ENCODE measurements around the gene EHMT1. TPM values are rescaled to one million over a fixed set of nuclear protein-coding genes. Genes with fewer than 3 reads are reported as not detected.
A peak's percentile ranks its signal among the peaks of the same experiment; 100 is the strongest.

EHMT1 gene
- total RNA-seq, 1 donor from 2014 or later = 64.5 TPM

DNA sequence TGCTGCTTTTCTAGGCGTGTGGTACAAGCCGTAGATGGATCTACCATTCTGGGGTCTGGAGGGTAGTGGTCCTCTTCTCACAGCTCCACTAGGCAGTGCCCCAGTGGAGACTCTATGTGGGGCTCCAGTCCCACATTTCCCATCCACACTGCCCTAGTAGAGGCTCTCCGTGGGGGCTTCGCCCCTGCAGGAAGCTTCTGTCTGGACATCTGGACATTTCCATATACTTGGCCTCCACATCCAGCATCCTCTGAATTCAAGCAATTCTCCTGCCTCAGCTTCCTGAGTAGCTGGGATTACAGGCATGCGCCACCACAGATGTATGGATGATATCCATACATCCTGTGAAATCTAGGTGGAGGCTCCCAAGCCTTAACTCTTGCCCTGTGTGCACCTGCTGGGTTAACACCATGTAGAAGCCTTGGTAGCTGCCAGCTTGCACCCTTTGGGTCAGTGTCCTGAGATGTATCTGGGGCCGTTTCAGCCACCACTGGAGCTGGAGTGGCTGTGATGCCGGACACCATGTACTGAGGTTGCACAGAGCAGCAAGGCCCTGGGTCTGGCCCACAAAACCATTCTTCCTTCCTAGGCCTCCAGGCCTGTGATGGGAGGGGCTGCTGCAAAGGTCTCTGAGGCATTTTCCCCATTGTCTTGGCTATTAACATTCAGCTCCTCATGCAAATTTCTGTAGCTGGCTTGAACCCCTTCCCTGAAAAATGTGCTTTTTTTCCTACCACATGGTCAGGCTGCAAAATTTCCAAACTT lies 84.0 kb downstream of the EHMT1 start:
- peaks cover 16% of the 10 kb centered on the region for H3K36me3 Mint-ChIP-seq (ENCODE audit: low read depth, unreplicated experiment)
- Histone ChIP-seq H3K4me3 (ENCODE audit: insufficient read depth, low read depth, low read length) (no peak overlapping the region), H3K9me3 (ENCODE audit: insufficient read depth, low read depth, low read length) (peaks cover 9% of the 10 kb centered on the region), H3K79me2 (ENCODE audit: insufficient read depth, low read length) (peaks cover 91% of the 10 kb centered on the region), H3K9ac (ENCODE audit: low read length) (no peak overlapping the region), H3K4me2 (ENCODE audit: low read length) (no peak overlapping the region), H3K27me3 (ENCODE audit: insufficient read depth, low read length) (no peaks in the 10 kb centered on the region), H3K4me1 (ENCODE audit: insufficient read depth, low read length) (no peaks in the 10 kb centered on the region), H3K36me3 (ENCODE audit: insufficient read depth, low read length) (no peaks in the 10 kb centered on the region), H4K20me1 (ENCODE audit: insufficient read depth, low read length) (peaks cover 84% of the 10 kb centered on the region), H2AFZ (ENCODE audit: low read depth, low read length) (no peak overlapping the region), H3K27ac (ENCODE audit: low read depth, low read length) (no peak overlapping the region)
- peaks cover 8% of the 10 kb centered on the region for H3K4me1 Mint-ChIP-seq (ENCODE audit: low read depth, unreplicated experiment)
- H3K27me3 Mint-ChIP-seq (ENCODE audit: low read depth, unreplicated experiment) = no peaks in the 10 kb centered on the region
- DNase-seq (ENCODE audit: low read depth) (no peak), FAIRE-seq (no peak)
- TF ChIP-seq EZH2 (IDR thresholded peaks at IDR 0.05; ENCODE audit: insufficient read depth, low read length) (no peak), CTCF (IDR thresholded peaks at IDR 0.05; ENCODE audit: insufficient read depth, low read depth, low read length) (no peak)
- H3K9me3 Mint-ChIP-seq (ENCODE audit: unreplicated experiment) = peaks cover 7% of the 10 kb centered on the region
- no peak overlapping the region for H3K27ac Mint-ChIP-seq (ENCODE audit: unreplicated experiment)
- no peak overlapping the region for H3K4me3 Mint-ChIP-seq (ENCODE audit: unreplicated experiment)

DNA sequence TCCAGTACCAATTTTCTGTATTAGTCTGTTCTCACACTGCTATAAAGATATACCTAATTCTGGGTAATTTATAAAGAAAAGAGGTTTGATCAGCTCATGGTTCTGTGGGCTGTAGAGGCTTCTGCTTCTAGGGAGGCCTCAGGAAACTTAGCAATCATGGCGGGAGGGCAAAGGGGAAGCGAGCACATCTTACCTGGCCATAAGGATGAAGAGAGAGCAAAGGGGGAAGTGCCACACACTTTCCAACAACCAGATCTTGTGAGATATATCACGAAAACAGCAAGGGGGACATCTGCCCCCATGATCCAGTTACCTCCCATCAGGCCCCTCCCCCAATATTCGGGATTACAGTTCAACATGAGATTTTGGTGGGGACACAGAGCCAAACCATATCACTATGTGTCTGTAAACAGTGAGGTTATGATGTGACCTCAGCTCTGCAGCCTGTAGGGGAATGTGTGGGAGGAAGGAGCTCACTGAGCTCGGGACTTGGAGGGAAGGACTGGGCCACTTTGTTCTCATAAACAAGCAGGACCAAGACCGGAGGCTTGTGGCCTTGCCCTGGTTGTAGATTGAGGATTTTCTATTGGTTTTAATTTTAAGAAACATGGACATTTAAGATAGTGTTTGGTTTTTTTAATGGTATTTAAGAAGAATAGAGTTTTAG lies 85.2 kb downstream of the EHMT1 start:
- FAIRE-seq (no peak), DNase-seq (ENCODE audit: low read depth) (no peak)
- peaks cover 18% of the 10 kb centered on the region for H3K36me3 Mint-ChIP-seq (ENCODE audit: low read depth, unreplicated experiment)
- H3K27ac Mint-ChIP-seq (ENCODE audit: unreplicated experiment) = no peak overlapping the region
- no peaks in the 10 kb centered on the region for H3K36me3 ChIP-seq (ENCODE audit: insufficient read depth, low read length)
- TF ChIP-seq EZH2 (IDR thresholded peaks at IDR 0.05; ENCODE audit: insufficient read depth, low read length) = no peak
- TF ChIP-seq CTCF (IDR thresholded peaks at IDR 0.05; ENCODE audit: insufficient read depth, low read depth, low read length) = no peak
- no peaks in the 10 kb centered on the region for H3K27me3 ChIP-seq (ENCODE audit: insufficient read depth, low read length)
- H3K79me2 ChIP-seq (ENCODE audit: insufficient read depth, low read length) = peaks cover 91% of the 10 kb centered on the region
- no peak overlapping the region for H2AFZ ChIP-seq (ENCODE audit: low read depth, low read length)
- no peak overlapping the region for H3K9ac ChIP-seq (ENCODE audit: low read length)
- H3K4me1 Mint-ChIP-seq (ENCODE audit: low read depth, unreplicated experiment) = peaks cover 12% of the 10 kb centered on the region
- peak overlapping the region; percentile 64 for H3K4me3 Mint-ChIP-seq (ENCODE audit: unreplicated experiment)
- H3K27me3 Mint-ChIP-seq (ENCODE audit: low read depth, unreplicated experiment) = no peaks in the 10 kb centered on the region
- H3K27ac ChIP-seq (ENCODE audit: low read depth, low read length) = no peak overlapping the region
- peaks cover 7% of the 10 kb centered on the region for H3K9me3 Mint-ChIP-seq (ENCODE audit: unreplicated experiment)
- H3K4me3 ChIP-seq (ENCODE audit: insufficient read depth, low read depth, low read length) = no peak overlapping the region
- peaks cover 85% of the 10 kb centered on the region for H4K20me1 ChIP-seq (ENCODE audit: insufficient read depth, low read length)
- H3K4me1 ChIP-seq (ENCODE audit: insufficient read depth, low read length) = no peaks in the 10 kb centered on the region
- no peak overlapping the region for H3K4me2 ChIP-seq (ENCODE audit: low read length)
- peaks cover 9% of the 10 kb centered on the region for H3K9me3 ChIP-seq (ENCODE audit: insufficient read depth, low read depth, low read length)

Measured in astrocyte (in vitro differentiated cells and primary cell).